Natural killer cell (primary cell): ENCODE data around the gene TOR4A. TPM values are rescaled to one million over a fixed set of nuclear protein-coding genes. Genes with fewer than 3 reads are reported as not detected.
A peak's percentile ranks its signal among the peaks of the same experiment; 100 is the strongest.
"Not testable (repeated sequence)": the region's sequence is repeated elsewhere in the genome, so short reads cannot be mapped to it uniquely, and the experiment has no call there.

Source experiments
- ATAC-seq, 3 donors: fragments of 150-1000 bp in 2 of 3; fragments of 200-7000 bp in 1 of 3; cut with Tn5 transposase; 1 replicate in 1 of 3; 2 replicates in 2 of 3; pipeline ENCODE4 v1.10.0; 2021; ENCODE audit warnings: mild to moderate bottlenecking in 2 of 3, moderate library complexity in 2 of 3
- DNase-seq, 2 donors: peaks; one replicate each; pipeline versions ENCODE4 v3.0.0 to v3.0.0-alpha.2; 2013 to 2021; ENCODE audit warnings: mixed read lengths in 1 of 2
- H3K27ac ChIP-seq: one replicate; pipeline ENCODE4 v1.5.1; 2013; ENCODE audit warnings: mild to moderate bottlenecking, low read length
- H3K27me3 ChIP-seq: one replicate; pipeline ENCODE4 v1.6.1; 2013; ENCODE audit warnings: low read length; ENCODE audit not compliant: control insufficient read depth, insufficient read depth
- H3K36me3 ChIP-seq: one replicate; pipeline ENCODE4 v1.6.1; 2013; ENCODE audit warnings: low read length; ENCODE audit not compliant: control insufficient read depth, insufficient read depth
- H3K4me1 ChIP-seq: one replicate; pipeline ENCODE4 v1.6.1; 2013; ENCODE audit warnings: low read length; ENCODE audit not compliant: control insufficient read depth, insufficient read depth
- H3K4me3 ChIP-seq: one replicate; pipeline ENCODE4 v1.5.1; 2013; ENCODE audit warnings: low read length
- H3K9me3 ChIP-seq: one replicate; pipeline ENCODE4 v1.6.1; 2013; ENCODE audit warnings: low read length; ENCODE audit not compliant: control insufficient read depth, insufficient read depth
- H3K27ac Mint-ChIP-seq, 2 donors: one replicate each; pipeline ENCODE4 v1.8.0; 2022; ENCODE audit warnings: mild to moderate bottlenecking in 2 of 2, mixed read lengths in 2 of 2, moderate library complexity in 1 of 2
- H3K27me3 Mint-ChIP-seq, 2 donors: one replicate each; pipeline ENCODE4 v1.8.0; 2022; ENCODE audit warnings: low read depth in 2 of 2, mixed read lengths in 2 of 2
- H3K36me3 Mint-ChIP-seq: one replicate; pipeline ENCODE4 v1.8.0; 2022; ENCODE audit warnings: mixed read lengths
- H3K4me1 Mint-ChIP-seq, 2 donors: one replicate each; pipeline ENCODE4 v1.8.0; 2022; ENCODE audit warnings: mixed read lengths in 2 of 2
- H3K4me3 Mint-ChIP-seq: one replicate; pipeline ENCODE4 v1.8.0; 2022; ENCODE audit warnings: mild to moderate bottlenecking, moderate library complexity, mixed read lengths
- H3K9me3 Mint-ChIP-seq, 2 donors: one replicate each; pipeline ENCODE4 v1.8.0; 2022; ENCODE audit warnings: mixed read lengths in 2 of 2
- WGBS: methylation state at CpG from one replicate; pipeline ENCODE4 v1.1.7; 2013; ENCODE audit warnings: missing lambda C conversion rate; ENCODE audit not compliant: insufficient coverage; 5-methylcytosine and 5-hydroxymethylcytosine counted together
- intact Hi-C: fragments of 100-400 bp; cut with micrococcal nuclease; formaldehyde crosslinking; loops from one replicate; pipeline ENCODE4 v1.14.2; 2022
- total RNA-seq, 4 donors: library from RNA; stranded (reverse); fragments of 120-200 nt in 1 of 4; gene quantifications; one replicate each; pipeline versions ENCODE4 v1.2.3 to v1.2.4, GENCODE V29; 2013 to 2022
- TF ChIP-seq, protein P1 (sequence below): fragments of 200-600 bp; IDR thresholded peaks from one replicate; pipeline ENCODE4 v1.8.0; 2022; ENCODE audit warnings: antibody characterized with exemption

The TOR4A gene
- total RNA-seq, 3 donors from 2014 or later (not counting 1 experiment from before 2014, with no cell fraction given): 16.3 to 24.6 (median 19.2) TPM

DNA sequence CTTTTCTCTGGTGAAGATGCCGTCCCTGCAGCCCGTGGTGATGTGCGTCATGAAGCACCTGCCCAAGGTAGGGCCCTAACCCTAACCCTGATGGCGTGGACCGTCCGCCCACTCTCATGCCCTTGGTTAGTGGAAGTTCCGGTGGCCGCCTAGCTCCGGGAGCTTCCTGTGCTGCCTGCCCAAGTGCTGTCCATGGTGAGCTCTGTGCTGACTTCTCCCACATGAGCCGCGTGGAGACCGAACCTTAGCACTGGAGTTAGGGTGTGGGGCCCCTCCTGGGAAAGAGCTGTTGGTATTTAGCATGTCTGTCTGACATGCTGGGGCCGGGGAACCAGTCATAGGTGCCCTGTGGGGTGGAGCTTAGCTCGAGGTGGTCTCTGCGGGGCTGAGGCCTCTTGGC, 21.2 kb upstream of the TOR4A start:
- H3K4me1 ChIP-seq: peaks cover 25% of the 10 kb centered on the region
- TF ChIP-seq, protein P1, sequence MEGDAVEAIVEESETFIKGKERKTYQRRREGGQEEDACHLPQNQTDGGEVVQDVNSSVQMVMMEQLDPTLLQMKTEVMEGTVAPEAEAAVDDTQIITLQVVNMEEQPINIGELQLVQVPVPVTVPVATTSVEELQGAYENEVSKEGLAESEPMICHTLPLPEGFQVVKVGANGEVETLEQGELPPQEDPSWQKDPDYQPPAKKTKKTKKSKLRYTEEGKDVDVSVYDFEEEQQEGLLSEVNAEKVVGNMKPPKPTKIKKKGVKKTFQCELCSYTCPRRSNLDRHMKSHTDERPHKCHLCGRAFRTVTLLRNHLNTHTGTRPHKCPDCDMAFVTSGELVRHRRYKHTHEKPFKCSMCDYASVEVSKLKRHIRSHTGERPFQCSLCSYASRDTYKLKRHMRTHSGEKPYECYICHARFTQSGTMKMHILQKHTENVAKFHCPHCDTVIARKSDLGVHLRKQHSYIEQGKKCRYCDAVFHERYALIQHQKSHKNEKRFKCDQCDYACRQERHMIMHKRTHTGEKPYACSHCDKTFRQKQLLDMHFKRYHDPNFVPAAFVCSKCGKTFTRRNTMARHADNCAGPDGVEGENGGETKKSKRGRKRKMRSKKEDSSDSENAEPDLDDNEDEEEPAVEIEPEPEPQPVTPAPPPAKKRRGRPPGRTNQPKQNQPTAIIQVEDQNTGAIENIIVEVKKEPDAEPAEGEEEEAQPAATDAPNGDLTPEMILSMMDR: no peak
- H3K4me1 Mint-ChIP-seq: peaks cover 0 to 6% of the 10 kb centered on the region in 2 donors
- intact Hi-C loops: no loop called here
- H3K27me3 Mint-ChIP-seq: no peaks in the 10 kb centered on the region
- ATAC-seq (no peak), DNase-seq (no peak)
- peak overlapping the region; percentile 88 for H3K4me3 Mint-ChIP-seq
- WGBS: 95% methylated on average over 15 of the region's 15 CpGs
- H3K4me3 ChIP-seq: no peak overlapping the region
- H3K36me3 ChIP-seq: peaks cover 11% of the 10 kb centered on the region
- H3K27ac ChIP-seq: no peak overlapping the region
- H3K27me3 ChIP-seq: no peaks in the 10 kb centered on the region
- no peaks in the 10 kb centered on the region for H3K9me3 ChIP-seq
- H3K27ac Mint-ChIP-seq: no peak overlapping the region
- H3K36me3 Mint-ChIP-seq: no peaks in the 10 kb centered on the region
- H3K9me3 Mint-ChIP-seq: no peaks in the 10 kb centered on the region

DNA sequence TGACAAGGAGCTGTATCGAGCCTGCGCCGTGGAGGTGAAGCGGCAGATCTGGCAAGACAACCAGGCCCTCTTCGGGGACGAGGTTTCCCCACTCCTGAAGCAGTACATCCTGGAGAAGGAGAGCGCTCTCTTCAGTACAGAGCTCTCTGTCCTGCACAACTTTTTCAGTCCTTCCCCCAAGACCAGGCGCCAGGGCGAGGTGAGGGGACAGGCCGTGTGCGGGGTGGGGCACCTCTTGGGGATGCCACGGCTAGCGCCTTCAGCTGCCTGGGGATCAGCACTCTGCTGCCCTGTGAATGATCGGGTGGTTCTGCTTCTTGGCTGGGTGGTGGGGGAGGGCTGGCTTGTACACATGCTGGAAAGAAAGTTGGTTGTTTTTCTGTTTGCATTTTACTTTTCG, 20.7 kb upstream of the TOR4A start:
- H3K27ac Mint-ChIP-seq: no peak overlapping the region

DNA sequence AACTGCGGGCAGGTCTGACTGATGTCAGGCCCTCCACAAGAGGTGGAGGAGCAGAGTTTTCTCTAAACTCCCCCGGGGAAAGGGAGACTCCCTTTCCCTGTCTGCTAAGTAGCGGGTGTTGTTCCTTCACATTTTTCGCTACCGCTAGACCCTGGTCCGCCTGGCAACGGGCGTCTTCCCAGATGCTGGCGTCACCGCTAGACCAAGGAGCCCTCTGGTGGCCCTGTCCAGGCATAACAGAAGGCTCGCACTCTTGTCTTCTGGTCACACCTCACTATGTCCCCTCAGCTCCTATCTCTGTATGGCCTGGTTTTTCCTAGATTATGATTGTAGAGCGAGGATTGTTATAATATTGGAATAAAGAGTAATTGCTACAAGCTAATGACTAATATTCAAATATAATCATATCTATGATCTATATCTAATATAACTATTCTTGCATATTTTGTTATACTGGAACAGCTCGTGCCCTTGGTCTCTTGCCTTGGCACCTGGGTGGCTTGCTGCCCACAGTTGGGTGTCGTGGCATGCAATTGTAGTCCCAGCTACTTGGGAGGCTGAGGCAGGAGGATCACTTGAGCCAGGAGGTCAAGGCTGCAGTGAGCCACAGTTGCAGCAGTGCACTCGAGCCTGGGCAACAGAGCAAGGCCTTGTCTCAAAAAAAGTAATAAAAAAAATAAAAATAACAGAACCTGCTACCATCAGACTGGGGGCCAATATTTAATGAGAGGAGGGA, 15.2 kb upstream of the TOR4A start:
- ATAC-seq, H3K27me3 Mint-ChIP-seq, H3K36me3 Mint-ChIP-seq, H3K27ac ChIP-seq, H3K9me3 Mint-ChIP-seq, H3K27me3 ChIP-seq, H3K4me1 Mint-ChIP-seq, H3K4me3 Mint-ChIP-seq, H3K4me1 ChIP-seq, H3K9me3 ChIP-seq, H3K27ac Mint-ChIP-seq, intact Hi-C loops, H3K4me3 ChIP-seq, DNase-seq: not testable (repeated sequence)
- 79% methylated on average over 10 of the region's 15 CpGs for WGBS
- peaks cover 31% of the 10 kb centered on the region for H3K36me3 ChIP-seq

More for the DNA sequence above, 20.7 kb upstream of the TOR4A start:
- no peaks in the 10 kb centered on the region for H3K27me3 ChIP-seq
- H3K36me3 Mint-ChIP-seq: no peaks in the 10 kb centered on the region
- no peaks in the 10 kb centered on the region for H3K9me3 ChIP-seq
- no peaks in the 10 kb centered on the region for H3K9me3 Mint-ChIP-seq
- H3K4me3 ChIP-seq: no peak overlapping the region
- ATAC-seq (no peak), DNase-seq (no peak)
- peaks cover 0 to 11% of the 10 kb centered on the region in 2 donors for H3K4me1 Mint-ChIP-seq
- peaks cover 11% of the 10 kb centered on the region for H3K36me3 ChIP-seq
- H3K4me1 ChIP-seq: peaks cover 25% of the 10 kb centered on the region
- no peaks in the 10 kb centered on the region for H3K27me3 Mint-ChIP-seq
- TF ChIP-seq, protein P1: no peak
- peak overlapping the region; percentile 88 for H3K4me3 Mint-ChIP-seq
- intact Hi-C loops: no loop called here
- 95% methylated on average over 15 of the region's 15 CpGs for WGBS
- no peak overlapping the region for H3K27ac ChIP-seq

DNA sequence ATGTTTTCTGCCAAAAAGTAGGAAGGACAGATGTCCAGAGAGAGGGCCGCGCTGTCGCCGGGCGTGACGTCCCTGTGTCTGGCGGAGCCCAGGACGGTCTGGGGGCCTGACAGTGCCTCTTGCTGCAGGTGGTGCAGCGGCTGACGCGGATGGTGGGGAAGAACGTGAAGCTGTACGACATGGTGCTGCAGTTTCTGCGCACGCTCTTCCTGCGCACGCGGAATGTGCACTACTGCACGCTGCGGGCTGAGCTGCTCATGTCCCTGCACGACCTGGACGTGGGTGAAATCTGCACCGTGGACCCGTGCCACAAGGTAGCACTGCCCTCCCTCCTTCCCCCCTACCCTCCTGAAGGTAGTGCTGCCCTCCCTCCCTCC, 14.6 kb upstream of the TOR4A start:
- H3K27me3 Mint-ChIP-seq: no peaks in the 10 kb centered on the region
- H3K27ac Mint-ChIP-seq: no peak overlapping the region
- no peaks in the 10 kb centered on the region for H3K9me3 Mint-ChIP-seq
- H3K4me1 Mint-ChIP-seq: peaks cover 0 to 6% of the 10 kb centered on the region in 2 donors
- Histone ChIP-seq H3K9me3 (no peaks in the 10 kb centered on the region), H3K36me3 (peaks cover 33% of the 10 kb centered on the region), H3K27me3 (no peaks in the 10 kb centered on the region), H3K4me3 (no peak overlapping the region), H3K4me1 (peaks cover under 1% of the 10 kb centered on the region), H3K27ac (no peak overlapping the region)
- no peak for ATAC-seq
- no peak overlapping the region for H3K4me3 Mint-ChIP-seq
- intact Hi-C loops: no loop called here
- no peak for DNase-seq
- H3K36me3 Mint-ChIP-seq: no peaks in the 10 kb centered on the region
- TF ChIP-seq, protein P1: no peak
- WGBS: 92% methylated on average over 24 of the region's 24 CpGs
